GM12865 (cell line): ENCODE measurements around the gene RHOD.
A peak's percentile ranks its signal among the peaks of the same experiment; 100 is the strongest.

Experiments
- DNase-seq: peaks from one replicate; pipeline ENCODE4 v3.0.0; 2010; ENCODE audit warnings: low read depth
- H3K4me3 ChIP-seq: 2 replicates; pipeline ENCODE4 v1.5.1; 2011; ENCODE audit warnings: mild to moderate bottlenecking, low read depth, low read length, control low read depth
- CTCF ChIP-seq: IDR thresholded peaks from 2 replicates; pipeline ENCODE4 v1.5.1; 2011; ENCODE audit warnings: low read length, control low read depth, low read depth, inconsistent platforms; ENCODE audit not compliant: insufficient read depth; ENCODE audit errors: missing control alignments

Gene RHOD

GRCh38 chr11:67118181-67118766 lies 61.6 kb downstream of the RHOD start:
- TF ChIP-seq CTCF: no peak

GRCh38 chr11:67118801-67119584 lies 62.3 kb downstream of the RHOD start, which contains the start of gene KDM2A:
Gene KDM2A, plus strand, starts transcription at chr11:67119263. Its CDS starts 2,054 bp downstream, at chr11:67121317.
- peak; percentile 100 for DNase-seq
- H3K4me3 ChIP-seq: peak within 1 kb of the TSS; percentile 94
- peak; percentile 27 for TF ChIP-seq CTCF

More at GRCh38 chr11:67118181-67118766, 61.6 kb downstream of the RHOD start:
- peak; percentile 70 for DNase-seq
- peak overlapping the region; percentile 82 for H3K4me3 ChIP-seq

- H3K4me3 ChIP-seq: peak overlapping the region; percentile 94
- TF ChIP-seq CTCF: peak; percentile 9
- DNase-seq: peak; percentile 42
Measured at GRCh38 chr11:67119585-67120391, 63.1 kb downstream of the RHOD start.

- DNase-seq: no peak
- no peak for TF ChIP-seq CTCF
- H3K4me3 ChIP-seq: peak overlapping the region; percentile 94
Measured at GRCh38 chr11:67120456-67120855, 63.8 kb downstream of the RHOD start.

GRCh38 chr11:67120881-67121710 lies 64.4 kb downstream of the RHOD start:
- peak; percentile 87 for DNase-seq
- H3K4me3 ChIP-seq: peak overlapping the region; percentile 94
- no peak for TF ChIP-seq CTCF
